ENCODE measurements around the gene SMIM30.

The SMIM30 gene

DNA sequence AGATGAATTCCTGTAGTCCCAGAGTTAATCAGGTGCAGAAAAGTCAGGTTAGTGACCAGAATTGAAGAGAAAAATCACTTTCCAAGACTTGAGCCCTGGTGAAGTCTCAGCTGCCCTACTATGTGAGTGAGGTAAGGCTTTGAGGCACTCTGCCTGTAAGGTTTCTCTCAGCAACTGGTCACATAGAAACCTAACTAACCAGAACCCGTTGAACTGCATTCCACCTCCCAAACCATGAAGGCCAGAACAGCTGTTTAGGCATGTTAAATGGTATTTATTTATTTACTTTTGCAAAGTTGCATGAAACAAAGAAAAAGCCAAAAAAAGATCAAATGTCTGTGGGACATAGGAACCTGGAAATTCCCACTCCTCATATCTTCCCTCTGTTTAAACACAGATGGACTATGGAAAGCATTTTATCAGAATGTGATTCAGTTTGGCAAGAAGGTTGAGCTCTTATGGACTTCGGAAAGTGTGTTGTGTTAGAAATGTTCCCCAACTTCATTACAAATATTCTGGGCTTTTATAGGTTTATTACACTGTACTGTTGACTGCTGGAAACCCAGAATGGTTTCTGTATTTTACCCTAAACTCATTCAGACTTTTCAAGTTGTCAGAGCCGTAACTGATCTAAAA is 19.0 kb downstream of the SMIM30 start:
- no peak for DNase-seq

DNA sequence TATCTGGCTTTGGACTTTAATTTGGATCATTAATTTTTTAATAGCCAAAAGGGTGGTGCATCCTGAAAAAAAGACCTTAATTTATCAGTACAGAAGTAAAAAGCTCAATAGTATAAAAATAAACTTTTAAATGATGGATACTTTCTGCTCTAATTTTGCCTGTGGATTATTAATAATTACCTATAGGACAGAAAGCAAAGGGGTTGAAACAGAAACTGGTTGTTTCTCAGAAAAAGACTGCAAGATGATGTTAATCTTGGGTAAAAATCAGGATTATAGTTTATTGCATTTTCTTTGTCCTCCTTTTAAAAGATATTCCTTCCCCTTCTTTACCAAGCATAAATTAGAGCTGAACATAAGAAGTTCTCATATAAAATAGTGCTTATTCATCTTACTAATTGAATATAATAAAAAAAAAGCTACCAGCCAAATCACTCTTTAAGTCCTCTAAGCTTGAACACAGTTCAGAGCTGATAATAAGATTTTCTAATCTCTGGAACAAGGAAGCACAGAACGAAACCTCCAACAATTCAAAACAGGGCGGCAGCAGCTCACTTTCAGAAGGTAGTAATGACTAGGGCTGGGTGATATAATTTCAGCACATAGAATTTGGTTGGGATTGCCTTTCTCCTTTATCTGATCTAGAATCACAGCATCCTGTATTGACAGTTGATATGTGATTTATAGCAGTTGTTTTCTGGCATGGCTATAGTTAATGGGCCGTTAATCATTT is 23.7 kb downstream of the SMIM30 start:
- DNase-seq = no peak

DNA sequence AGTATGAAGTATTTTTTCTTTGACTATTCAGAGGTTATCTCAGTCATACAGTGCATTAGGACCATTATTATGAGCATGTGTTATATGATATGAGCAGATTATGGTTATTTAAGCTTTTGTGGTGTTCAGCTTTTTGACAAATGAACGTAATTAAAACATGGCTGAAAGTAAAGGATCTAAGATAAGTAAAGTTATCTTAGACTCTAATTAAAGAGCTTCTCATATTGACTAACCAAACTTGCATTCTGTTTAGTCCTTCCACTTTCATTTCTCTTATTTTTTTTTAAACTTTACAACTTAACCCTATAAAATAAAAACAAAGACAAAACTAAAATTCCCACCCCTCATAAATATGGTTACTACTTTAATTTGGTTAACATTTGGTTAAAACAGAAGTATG is 24.8 kb downstream of the SMIM30 start:
- DNase-seq = no peak

DNA sequence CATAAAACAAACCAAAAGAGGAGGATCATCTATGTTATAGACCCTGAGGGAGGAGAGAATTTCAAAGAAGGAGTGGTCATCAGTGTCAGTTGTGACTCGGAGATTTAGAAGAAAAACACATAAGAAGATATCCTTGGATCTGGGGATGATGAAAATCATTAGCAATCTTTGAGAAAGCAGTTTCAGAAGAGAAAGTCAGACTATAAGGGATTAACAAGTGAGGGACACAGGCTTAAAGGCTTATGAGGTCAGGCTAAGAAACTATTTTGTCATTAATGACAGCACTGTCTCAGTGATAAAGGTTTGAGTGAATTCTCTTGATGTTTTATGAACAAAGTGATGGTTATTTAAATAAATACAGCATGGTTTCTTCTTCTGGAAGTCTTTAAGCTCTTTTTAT is 25.6 kb downstream of the SMIM30 start:
- DNase-seq = no peak

DNA sequence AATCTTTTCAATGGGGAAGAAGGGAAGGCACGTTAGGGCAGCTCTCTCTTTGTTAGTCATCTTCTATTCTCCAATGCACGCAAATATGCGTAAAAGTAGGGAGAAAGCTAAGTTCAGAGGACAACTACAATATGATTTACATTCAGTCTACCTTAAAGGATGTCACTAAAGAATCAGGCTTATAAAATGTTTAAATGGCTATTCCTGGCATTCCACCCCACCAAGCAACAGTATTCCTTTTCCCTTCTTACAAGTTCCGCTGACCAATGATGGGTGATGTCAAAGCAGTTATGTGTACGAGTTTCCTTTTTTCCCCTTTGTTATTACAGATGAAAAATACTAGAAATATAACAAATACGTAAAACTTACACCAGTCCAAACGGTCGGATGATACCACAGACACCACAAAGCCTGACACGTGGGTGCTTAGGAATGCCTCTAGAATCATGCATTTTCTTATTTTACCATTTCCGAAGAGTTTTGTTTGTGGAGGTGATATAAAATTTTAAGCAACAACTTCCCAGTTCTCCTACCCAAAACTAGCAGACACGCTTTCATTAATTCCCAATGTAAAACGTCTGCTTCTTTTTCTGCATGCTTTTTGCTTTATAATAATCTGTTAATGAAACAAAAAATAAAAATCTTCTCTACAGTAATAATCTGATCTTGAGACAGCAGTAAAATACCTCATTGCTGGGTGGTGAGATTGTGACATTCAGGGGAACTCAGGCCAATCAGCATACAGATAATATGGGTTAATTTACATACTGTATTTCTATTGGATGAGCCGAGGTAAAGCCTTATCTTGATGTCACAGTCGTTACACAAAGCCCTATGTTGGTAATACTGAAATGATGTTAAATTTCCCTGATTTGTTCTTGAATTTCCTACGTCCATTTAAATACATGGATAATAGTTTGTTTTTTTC is 31.0 kb downstream of the SMIM30 start:
- DNase-seq = no peak

DNA sequence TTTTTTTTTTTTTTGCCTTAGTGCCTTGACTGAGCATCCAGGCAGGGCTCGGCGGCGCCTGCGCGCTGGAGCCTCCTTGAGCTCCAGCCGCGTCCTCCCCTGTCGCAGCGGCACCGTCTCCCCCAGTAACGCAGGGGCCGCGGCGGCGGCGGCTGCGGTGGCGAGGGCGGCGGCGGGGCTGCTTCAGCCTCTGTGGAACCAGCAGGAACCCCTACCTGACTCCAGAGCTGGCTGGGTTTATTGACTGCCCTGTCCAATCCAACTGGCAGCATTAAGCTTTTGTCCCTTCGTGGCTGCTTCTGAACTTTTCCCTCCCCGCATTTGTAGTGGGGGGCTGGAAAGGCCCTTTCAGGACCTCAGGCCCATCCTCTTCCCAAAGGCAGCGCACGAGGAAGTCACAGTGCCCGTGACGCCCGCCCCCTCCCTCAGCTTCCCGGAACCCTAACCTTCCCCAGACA is 31.9 kb downstream of the SMIM30 start, which contains the start of gene GPR85:
Gene GPR85, minus strand, starts transcription at position 397 of the 458 bp plus-strand sequence. CDS start 2,106 bp downstream, outside the sequence.
- peak; percentile 63 for DNase-seq

DNA sequence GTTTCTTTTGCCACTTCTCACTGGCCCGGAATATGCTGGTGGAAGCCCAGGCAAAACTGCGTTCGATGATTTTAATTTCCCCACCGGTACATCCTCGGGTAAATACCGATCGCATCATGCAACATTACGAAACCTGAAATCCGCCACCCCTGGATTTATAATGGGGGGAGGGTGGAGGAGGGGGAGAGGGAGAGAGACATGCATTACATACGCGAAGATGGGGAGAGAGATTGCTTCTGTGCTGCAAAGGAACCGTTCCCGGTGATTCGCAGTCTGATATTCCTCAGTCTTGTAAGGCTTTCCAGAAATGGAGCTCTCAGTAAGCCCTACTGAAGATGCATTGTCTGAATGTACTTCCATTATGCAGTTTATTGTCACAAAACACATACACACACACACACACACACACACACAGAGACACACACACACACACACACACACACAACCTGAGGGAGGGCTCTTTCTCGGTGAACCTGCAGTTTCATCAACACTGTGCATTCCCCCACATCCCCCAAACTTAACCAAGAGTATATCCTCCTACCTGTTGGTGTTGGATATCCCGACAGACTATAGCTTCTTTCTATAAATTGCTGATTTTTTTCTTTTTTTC is 32.5 kb downstream of the SMIM30 start:
- no peak for DNase-seq

DNA sequence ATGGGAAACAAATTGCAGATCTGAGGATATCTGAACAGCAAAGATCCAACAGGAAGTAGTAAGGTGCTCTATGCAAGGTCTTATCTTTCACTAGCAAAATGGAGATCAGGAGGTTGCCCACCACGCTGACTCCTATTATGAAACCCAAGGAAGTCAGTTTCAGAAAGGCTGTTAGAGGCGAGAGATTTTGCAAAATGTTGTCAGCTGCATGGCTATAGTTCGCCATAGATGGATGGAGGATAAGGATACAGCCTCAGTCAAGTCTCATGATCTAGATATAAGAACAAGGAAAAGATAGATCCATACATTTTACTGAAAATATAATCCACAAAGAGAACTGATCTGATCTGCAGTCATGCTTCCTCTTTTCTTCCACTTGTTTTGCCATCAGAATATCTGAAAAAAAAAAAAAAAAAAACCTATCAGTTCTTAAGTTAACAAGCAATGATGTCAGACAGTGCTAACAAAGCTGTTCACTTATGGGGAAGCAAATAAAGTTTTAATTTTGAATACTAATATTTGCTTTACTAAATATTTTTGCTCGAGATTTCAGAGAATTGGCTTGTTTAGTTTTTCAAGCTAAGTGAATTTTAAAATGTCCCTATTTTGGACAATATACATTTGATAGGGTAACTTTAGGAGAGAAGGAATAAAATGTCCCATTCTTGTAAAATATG is 33.7 kb downstream of the SMIM30 start:
- DNase-seq = no peak

DNA sequence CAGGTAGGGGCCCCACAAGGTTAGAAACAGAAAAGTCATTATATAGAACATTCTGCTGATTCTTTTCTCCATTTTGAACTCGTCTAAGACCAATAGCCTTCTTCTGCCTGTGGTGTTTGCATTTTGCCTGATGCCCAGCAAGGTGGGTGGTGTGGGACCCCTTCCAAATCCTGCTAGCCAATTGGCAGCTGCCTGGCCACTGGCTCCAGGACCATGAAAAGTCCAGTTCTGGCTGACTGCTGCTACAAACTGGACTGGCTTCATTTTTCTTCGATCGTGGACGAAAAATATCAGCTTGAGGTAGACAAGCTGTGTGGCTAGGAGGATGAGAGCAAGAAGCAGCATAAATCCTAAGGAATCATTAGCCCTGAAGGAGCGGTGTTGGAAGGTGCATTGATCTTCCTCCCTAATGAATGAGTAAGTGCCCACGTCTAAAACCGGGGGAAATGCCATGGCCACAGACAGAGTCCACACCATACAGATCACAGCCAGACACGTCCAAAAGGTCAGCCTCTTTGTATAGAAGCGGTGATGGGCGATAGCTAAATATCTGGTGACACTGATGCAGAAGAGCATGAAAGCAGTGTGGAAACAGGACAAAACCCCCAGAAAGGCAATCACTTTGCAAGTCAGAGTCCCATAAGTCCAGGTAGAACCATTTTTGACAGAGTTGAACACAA is 34.4 kb downstream of the SMIM30 start:
- DNase-seq = no peak

DNA sequence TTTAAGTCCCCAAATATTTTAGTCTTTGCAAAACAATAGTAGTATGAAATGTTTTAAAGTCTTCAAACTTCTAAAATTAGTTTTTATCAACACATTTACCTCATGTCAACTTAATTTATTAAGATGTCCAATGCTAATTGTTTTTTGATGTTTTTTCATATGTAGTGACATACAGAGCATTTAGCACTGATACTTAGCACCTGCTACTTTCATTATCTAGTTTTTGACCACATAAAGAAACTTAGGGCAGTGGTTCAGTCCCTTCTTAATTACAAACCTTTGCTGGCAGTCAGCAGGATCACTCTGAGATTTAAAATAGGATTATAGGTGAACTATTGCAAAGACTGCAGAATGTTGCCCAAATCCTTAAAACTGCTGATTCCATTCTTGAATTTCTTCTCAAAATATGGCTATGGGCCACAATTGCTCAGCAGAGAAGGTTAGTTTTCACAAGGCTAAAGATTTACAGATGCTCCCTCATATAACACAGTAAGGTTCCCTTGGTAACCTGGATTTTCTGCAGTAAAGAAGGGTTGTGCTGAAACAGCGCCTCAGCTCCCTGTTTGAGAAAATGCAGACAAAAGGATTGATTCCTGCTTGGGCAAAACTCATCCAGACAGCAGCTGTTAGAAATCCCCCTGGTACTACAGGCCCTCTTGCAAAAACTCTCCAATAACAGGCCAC is 35.1 kb downstream of the SMIM30 start:
- DNase-seq = no peak

DNA sequence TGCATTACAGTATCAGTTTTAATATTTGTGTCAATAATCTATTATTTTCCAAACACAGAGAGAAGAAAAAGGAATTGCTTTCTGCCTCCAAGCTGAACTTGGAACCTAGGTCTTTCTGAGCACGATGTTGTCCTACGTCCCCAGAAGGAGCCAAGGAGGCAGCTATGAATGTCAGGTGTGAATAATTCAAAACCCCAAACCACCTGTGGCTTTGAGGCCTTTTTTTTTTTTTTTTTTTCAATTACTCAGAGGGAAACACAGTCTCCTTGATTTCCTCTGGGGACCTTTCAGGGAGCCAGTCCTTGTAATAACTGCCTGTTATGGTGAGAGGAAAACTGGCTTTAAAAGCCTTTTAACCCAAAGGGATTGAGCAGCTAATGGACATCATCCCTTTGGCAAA is 40.0 kb downstream of the SMIM30 start:
- DNase-seq = no peak

DNA sequence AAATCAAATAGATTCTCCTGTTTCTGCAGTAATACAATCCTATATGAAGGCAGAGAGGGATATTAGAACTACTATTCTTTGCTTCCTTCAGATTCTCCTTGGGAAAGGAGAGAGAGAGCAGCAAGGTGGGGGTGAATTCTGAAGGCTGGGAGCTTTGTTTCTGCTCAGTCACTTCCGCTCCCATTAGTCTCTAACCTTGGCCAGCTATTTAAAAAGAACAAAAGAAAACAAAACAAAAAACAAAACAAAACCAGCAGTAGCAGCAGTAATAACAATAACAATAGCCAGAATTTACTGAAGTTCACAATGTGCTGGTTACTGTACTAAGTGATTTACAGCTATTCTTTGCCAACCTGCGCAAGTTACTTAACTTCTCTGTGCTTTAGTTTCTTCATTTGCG is 41.7 kb downstream of the SMIM30 start:
- DNase-seq = no peak

DNA sequence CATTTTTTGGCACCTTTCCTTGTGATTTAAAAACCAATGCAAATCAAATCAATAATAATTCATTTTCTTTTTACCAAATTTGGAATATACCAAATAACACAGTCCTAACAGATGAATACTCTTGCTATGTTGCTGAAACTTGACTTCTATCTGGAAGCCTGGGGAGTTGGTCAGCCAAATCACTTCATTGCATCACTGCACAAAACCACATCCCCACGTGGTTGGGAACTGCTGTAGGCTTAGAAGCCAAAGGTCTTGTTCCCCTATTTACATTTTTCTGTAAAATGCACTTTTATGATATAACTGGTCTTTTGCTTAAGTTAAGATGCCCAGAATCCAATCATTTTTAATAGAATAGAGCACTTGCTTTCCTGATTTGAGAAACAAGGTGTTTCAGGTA is 46.9 kb downstream of the SMIM30 start:
- no peak for DNase-seq

Measured in activated CD8-positive, alpha-beta memory T cell treated with anti-CD3 and anti-CD28 coated beads for 24 hours (primary cell).